ENCODE data around the gene GABRG3. TPM values are rescaled to one million over a fixed set of nuclear protein-coding genes. Genes with fewer than 3 reads are reported as not detected.

GABRG3 gene
- total and polyA plus RNA-seq, 2 donors: 0.71 to 2.0 TPM

GRCh38 chr15:27293607-27294006 is 322.6 kb downstream of the GABRG3 start:
- DNase-seq (ENCODE audit: low read depth in 6 of 9, low spot score in 9 of 9): no peak
- no peak overlapping the region for H3K27ac ChIP-seq (ENCODE audit: low read depth in 1 of 2, low read length in 1 of 2)
- no peaks in the 10 kb centered on the region for H3K9me3 ChIP-seq (ENCODE audit: control insufficient read depth in 2 of 2, insufficient read depth in 1 of 2, low read length in 1 of 2)
- no peaks in the 10 kb centered on the region for H3K4me1 ChIP-seq (ENCODE audit: control insufficient read depth in 2 of 2, insufficient read depth in 2 of 2, low read length in 2 of 2)
- no peak overlapping the region for H3K4me3 ChIP-seq (ENCODE audit: low read length in 2 of 2)
- 99% methylated on average over 1 of the region's 1 CpG for WGBS
- no peaks in the 10 kb centered on the region for H3K36me3 ChIP-seq (ENCODE audit: control insufficient read depth in 2 of 2, insufficient read depth in 2 of 2, low read length in 1 of 2)
- H3K27me3 ChIP-seq (ENCODE audit: control insufficient read depth in 2 of 2, insufficient read depth in 1 of 2, low read length in 1 of 2): no peaks in the 10 kb centered on the region

GRCh38 chr15:27317736-27318135 is 346.8 kb downstream of the GABRG3 start:
- 68% methylated on average over 5 of the region's 5 CpGs for WGBS
- H3K27me3 ChIP-seq (ENCODE audit: control insufficient read depth in 2 of 2, insufficient read depth in 1 of 2, low read length in 1 of 2): no peaks in the 10 kb centered on the region
- DNase-seq (ENCODE audit: low read depth in 6 of 9, low spot score in 9 of 9): no peak
- no peaks in the 10 kb centered on the region for H3K4me1 ChIP-seq (ENCODE audit: control insufficient read depth in 2 of 2, insufficient read depth in 2 of 2, low read length in 2 of 2)
- H3K4me3 ChIP-seq (ENCODE audit: low read length in 2 of 2): no peak overlapping the region
- no peaks in the 10 kb centered on the region for H3K36me3 ChIP-seq (ENCODE audit: control insufficient read depth in 2 of 2, insufficient read depth in 2 of 2, low read length in 1 of 2)
- no peak overlapping the region for H3K27ac ChIP-seq (ENCODE audit: low read depth in 1 of 2, low read length in 1 of 2)
- H3K9me3 ChIP-seq (ENCODE audit: control insufficient read depth in 2 of 2, insufficient read depth in 1 of 2, low read length in 1 of 2): no peaks in the 10 kb centered on the region

GRCh38 chr15:27323801-27324200 is 352.8 kb downstream of the GABRG3 start:
- WGBS: 88% methylated on average over 9 of the region's 9 CpGs
- no peak for DNase-seq (ENCODE audit: low read depth in 6 of 9, low spot score in 9 of 9)
- Histone ChIP-seq H3K36me3 (ENCODE audit: control insufficient read depth in 2 of 2, insufficient read depth in 2 of 2, low read length in 1 of 2) (no peaks in the 10 kb centered on the region), H3K4me1 (ENCODE audit: control insufficient read depth in 2 of 2, insufficient read depth in 2 of 2, low read length in 2 of 2) (no peaks in the 10 kb centered on the region), H3K4me3 (ENCODE audit: low read length in 2 of 2) (no peak overlapping the region), H3K27me3 (ENCODE audit: control insufficient read depth in 2 of 2, insufficient read depth in 1 of 2, low read length in 1 of 2) (no peaks in the 10 kb centered on the region), H3K27ac (ENCODE audit: low read depth in 1 of 2, low read length in 1 of 2) (no peak overlapping the region), H3K9me3 (ENCODE audit: control insufficient read depth in 2 of 2, insufficient read depth in 1 of 2, low read length in 1 of 2) (peaks cover 0 to 1% of the 10 kb centered on the region in 2 donors)

DNA sequence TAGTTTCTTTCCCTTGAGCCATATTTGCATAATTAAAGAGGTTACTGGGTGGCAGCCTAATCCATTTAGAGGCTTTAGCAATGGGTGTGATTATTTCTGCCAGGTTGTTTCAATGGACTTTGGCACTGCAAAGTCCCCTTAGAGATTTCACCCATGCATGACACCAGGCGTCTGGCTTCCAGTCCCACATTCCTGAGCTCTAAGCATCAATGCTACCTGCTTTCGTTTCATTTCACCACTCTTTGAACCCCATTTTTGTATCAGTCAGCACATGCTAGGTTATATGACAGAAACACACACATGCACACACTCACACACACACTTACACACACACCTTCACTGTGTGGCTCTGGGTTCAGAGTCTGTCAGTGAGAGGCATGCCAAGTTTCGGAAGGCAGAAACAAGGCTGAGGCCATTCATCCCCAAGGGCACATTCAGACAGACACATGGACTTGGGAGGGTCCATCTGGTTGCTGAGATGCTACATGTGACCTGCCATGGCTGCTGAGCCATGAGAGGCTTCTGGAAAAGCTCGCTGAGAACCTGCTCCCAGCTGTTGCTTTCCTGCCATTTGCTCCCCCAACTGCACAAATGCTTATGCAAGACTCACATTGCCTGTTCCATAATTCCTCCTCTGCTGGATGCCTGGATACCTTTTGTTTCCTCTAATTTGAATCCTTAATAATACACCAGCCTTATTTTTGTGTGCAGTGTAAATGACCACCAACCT is 354.1 kb downstream of the GABRG3 start:
- Histone ChIP-seq H3K36me3 (ENCODE audit: control insufficient read depth in 2 of 2, insufficient read depth in 2 of 2, low read length in 1 of 2) (no peaks in the 10 kb centered on the region), H3K27me3 (ENCODE audit: control insufficient read depth in 2 of 2, insufficient read depth in 1 of 2, low read length in 1 of 2) (no peaks in the 10 kb centered on the region), H3K27ac (ENCODE audit: low read depth in 1 of 2, low read length in 1 of 2) (no peak overlapping the region), H3K9me3 (ENCODE audit: control insufficient read depth in 2 of 2, insufficient read depth in 1 of 2, low read length in 1 of 2) (peaks cover 0 to 1% of the 10 kb centered on the region in 2 donors), H3K4me3 (ENCODE audit: low read length in 2 of 2) (no peak overlapping the region), H3K4me1 (ENCODE audit: control insufficient read depth in 2 of 2, insufficient read depth in 2 of 2, low read length in 2 of 2) (no peaks in the 10 kb centered on the region)
- DNase-seq (ENCODE audit: low read depth in 6 of 9, low spot score in 9 of 9): no peak
- WGBS: 79% methylated on average over 4 of the region's 4 CpGs

DNA sequence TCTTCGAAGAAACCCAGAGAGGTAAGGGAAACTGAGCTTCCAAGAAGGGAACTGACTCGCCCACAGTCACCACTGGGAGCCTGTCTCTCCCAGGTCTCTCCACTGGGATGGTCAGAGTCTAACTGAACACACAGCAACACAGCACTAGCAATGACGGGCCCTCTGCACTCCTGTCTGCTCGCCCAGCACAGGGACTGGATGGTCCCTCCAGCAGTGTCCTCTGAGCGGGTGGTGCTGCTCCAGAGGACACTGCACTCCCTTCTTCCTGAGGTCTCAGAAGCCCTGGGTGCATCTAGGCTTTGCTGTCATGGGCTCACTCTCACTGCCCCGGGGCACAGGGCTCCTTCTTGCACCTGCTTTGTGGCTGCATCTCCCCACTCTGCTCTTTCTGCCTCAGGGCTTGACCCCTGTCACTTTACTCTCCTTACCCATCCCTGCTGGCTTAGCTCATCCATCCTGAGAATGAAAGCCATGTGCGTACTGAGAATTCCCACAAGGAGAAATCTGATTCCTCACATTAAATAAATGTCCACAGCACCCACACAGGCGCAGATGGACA is 356.6 kb downstream of the GABRG3 start:
- no peaks in the 10 kb centered on the region for H3K4me1 ChIP-seq (ENCODE audit: control insufficient read depth in 2 of 2, insufficient read depth in 2 of 2, low read length in 2 of 2)
- DNase-seq (ENCODE audit: low read depth in 6 of 9, low spot score in 9 of 9): no peak
- no peak overlapping the region for H3K27ac ChIP-seq (ENCODE audit: low read depth in 1 of 2, low read length in 1 of 2)
- H3K4me3 ChIP-seq (ENCODE audit: low read length in 2 of 2): no peak overlapping the region
- H3K36me3 ChIP-seq (ENCODE audit: control insufficient read depth in 2 of 2, insufficient read depth in 2 of 2, low read length in 1 of 2): no peaks in the 10 kb centered on the region
- WGBS: 86% methylated on average over 8 of the region's 8 CpGs
- H3K27me3 ChIP-seq (ENCODE audit: control insufficient read depth in 2 of 2, insufficient read depth in 1 of 2, low read length in 1 of 2): no peaks in the 10 kb centered on the region
- peaks cover 0 to 1% of the 10 kb centered on the region in 2 donors for H3K9me3 ChIP-seq (ENCODE audit: control insufficient read depth in 2 of 2, insufficient read depth in 1 of 2, low read length in 1 of 2)

GRCh38 chr15:27328186-27328585 is 357.2 kb downstream of the GABRG3 start:
- no peak for DNase-seq (ENCODE audit: low read depth in 6 of 9, low spot score in 9 of 9)
- H3K4me1 ChIP-seq (ENCODE audit: control insufficient read depth in 2 of 2, insufficient read depth in 2 of 2, low read length in 2 of 2): no peaks in the 10 kb centered on the region
- H3K4me3 ChIP-seq (ENCODE audit: low read length in 2 of 2): no peak overlapping the region
- peaks cover 0 to 1% of the 10 kb centered on the region in 2 donors for H3K9me3 ChIP-seq (ENCODE audit: control insufficient read depth in 2 of 2, insufficient read depth in 1 of 2, low read length in 1 of 2)
- 88% methylated on average over 7 of the region's 7 CpGs for WGBS
- no peaks in the 10 kb centered on the region for H3K36me3 ChIP-seq (ENCODE audit: control insufficient read depth in 2 of 2, insufficient read depth in 2 of 2, low read length in 1 of 2)
- H3K27ac ChIP-seq (ENCODE audit: low read depth in 1 of 2, low read length in 1 of 2): no peak overlapping the region
- H3K27me3 ChIP-seq (ENCODE audit: control insufficient read depth in 2 of 2, insufficient read depth in 1 of 2, low read length in 1 of 2): no peaks in the 10 kb centered on the region

DNA sequence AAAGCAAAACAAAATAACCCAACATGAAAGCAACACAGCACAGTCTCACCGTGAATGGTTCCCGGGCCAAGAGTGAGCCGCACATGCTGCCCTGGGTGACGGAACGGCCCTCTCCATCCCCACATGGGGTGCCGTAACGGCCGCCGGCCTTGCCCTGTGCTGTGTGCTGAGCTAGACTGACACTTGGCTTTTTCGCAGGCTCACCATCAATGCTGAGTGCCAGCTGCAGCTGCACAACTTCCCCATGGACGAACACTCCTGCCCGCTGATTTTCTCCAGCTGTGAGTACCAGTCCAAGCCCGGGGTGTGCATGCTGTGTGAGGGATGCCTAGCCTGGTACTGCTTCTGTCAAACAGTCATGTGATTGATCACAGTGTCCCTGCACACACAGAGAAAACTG is 357.6 kb downstream of the GABRG3 start:
- DNase-seq (ENCODE audit: low read depth in 6 of 9, low spot score in 9 of 9): no peak
- Histone ChIP-seq H3K27me3 (ENCODE audit: control insufficient read depth in 2 of 2, insufficient read depth in 1 of 2, low read length in 1 of 2) (no peaks in the 10 kb centered on the region), H3K27ac (ENCODE audit: low read depth in 1 of 2, low read length in 1 of 2) (no peak overlapping the region), H3K36me3 (ENCODE audit: control insufficient read depth in 2 of 2, insufficient read depth in 2 of 2, low read length in 1 of 2) (no peaks in the 10 kb centered on the region), H3K4me1 (ENCODE audit: control insufficient read depth in 2 of 2, insufficient read depth in 2 of 2, low read length in 2 of 2) (no peaks in the 10 kb centered on the region), H3K9me3 (ENCODE audit: control insufficient read depth in 2 of 2, insufficient read depth in 1 of 2, low read length in 1 of 2) (no peaks in the 10 kb centered on the region), H3K4me3 (ENCODE audit: low read length in 2 of 2) (no peak overlapping the region)
- WGBS: 88% methylated on average over 13 of the region's 13 CpGs

- DNase-seq (ENCODE audit: low read depth in 6 of 9, low spot score in 9 of 9): no peak
- no peaks in the 10 kb centered on the region for H3K27me3 ChIP-seq (ENCODE audit: control insufficient read depth in 2 of 2, insufficient read depth in 1 of 2, low read length in 1 of 2)
- no peaks in the 10 kb centered on the region for H3K36me3 ChIP-seq (ENCODE audit: control insufficient read depth in 2 of 2, insufficient read depth in 2 of 2, low read length in 1 of 2)
- no peaks in the 10 kb centered on the region for H3K4me1 ChIP-seq (ENCODE audit: control insufficient read depth in 2 of 2, insufficient read depth in 2 of 2, low read length in 2 of 2)
- H3K27ac ChIP-seq (ENCODE audit: low read depth in 1 of 2, low read length in 1 of 2): no peak overlapping the region
- WGBS: 94% methylated on average over 5 of the region's 5 CpGs
- no peaks in the 10 kb centered on the region for H3K9me3 ChIP-seq (ENCODE audit: control insufficient read depth in 2 of 2, insufficient read depth in 1 of 2, low read length in 1 of 2)
- no peak overlapping the region for H3K4me3 ChIP-seq (ENCODE audit: low read length in 2 of 2)
Measured at GRCh38 chr15:27330326-27330725, 359.3 kb downstream of the GABRG3 start.

DNA sequence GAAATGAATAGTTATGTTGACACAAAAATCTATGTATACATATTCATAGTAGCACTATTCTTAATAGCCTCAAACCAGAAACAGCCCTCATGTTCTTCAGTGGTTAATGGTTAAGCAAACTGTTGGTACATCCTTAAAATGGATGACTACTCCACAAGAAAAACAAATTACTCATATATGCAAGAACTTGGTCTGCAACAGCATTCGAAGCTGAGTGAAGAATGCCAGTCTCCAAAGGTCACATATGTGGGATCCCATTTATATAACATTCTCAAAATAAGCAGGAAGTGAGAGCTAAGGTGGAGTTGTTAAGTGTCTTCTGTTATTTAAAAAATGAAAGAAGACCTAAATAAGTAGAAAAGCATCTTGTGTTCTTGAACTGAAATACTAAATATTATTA is 365.7 kb downstream of the GABRG3 start:
- Histone ChIP-seq H3K9me3 (ENCODE audit: control insufficient read depth in 2 of 2, insufficient read depth in 1 of 2, low read length in 1 of 2) (no peaks in the 10 kb centered on the region), H3K27ac (ENCODE audit: low read depth in 1 of 2, low read length in 1 of 2) (no peak overlapping the region), H3K27me3 (ENCODE audit: control insufficient read depth in 2 of 2, insufficient read depth in 1 of 2, low read length in 1 of 2) (no peaks in the 10 kb centered on the region), H3K36me3 (ENCODE audit: control insufficient read depth in 2 of 2, insufficient read depth in 2 of 2, low read length in 1 of 2) (no peaks in the 10 kb centered on the region), H3K4me1 (ENCODE audit: control insufficient read depth in 2 of 2, insufficient read depth in 2 of 2, low read length in 2 of 2) (no peaks in the 10 kb centered on the region), H3K4me3 (ENCODE audit: low read length in 2 of 2) (no peak overlapping the region)
- 82% methylated on average over 1 of the region's 1 CpG for WGBS
- DNase-seq (ENCODE audit: low read depth in 6 of 9, low spot score in 9 of 9): no peak
